Tibial artery (tissue), 4 donors: Measurements from ENCODE around the gene ENOX2.

Source experiments
- DNase-seq, 2 donors: peaks; one replicate each; pipeline ENCODE4 v3.0.0-alpha.2; 2019
- H3K27ac ChIP-seq, 2 donors: fragments of 200-600 bp; sonication (generic) in 1 of 2; 1 replicate in 1 of 2; 2 replicates in 1 of 2; pipeline ENCODE4 v1.5.1; 2018 to 2019; ENCODE audit warnings: mild to moderate bottlenecking in 1 of 2
- H3K27me3 ChIP-seq, 2 donors: fragments of 200-600 bp; sonication (generic) in 1 of 2; one replicate each; pipeline versions ENCODE4 v1.5.1 to v1.6.0; 2016 to 2019
- H3K36me3 ChIP-seq, 3 donors: fragments of 200-600 bp; sonication (generic) in 2 of 3; one replicate each; pipeline ENCODE4 v1.5.1; 2016 to 2019; ENCODE audit warnings: mild to moderate bottlenecking in 2 of 3
- H3K4me1 ChIP-seq, 4 donors: fragments of 200-600 bp; sonication (generic) in 2 of 4; 1 replicate in 3 of 4; 2 replicates in 1 of 4; pipeline ENCODE4 v1.5.1; 2016 to 2019
- H3K4me3 ChIP-seq, 2 donors: fragments of 200-600 bp; sonication (generic) in 1 of 2; 1 replicate in 1 of 2; 2 replicates in 1 of 2; pipeline ENCODE4 v1.5.1; 2018 to 2019; ENCODE audit warnings: mild to moderate bottlenecking in 2 of 2
- H3K9me3 ChIP-seq, 3 donors: fragments of 200-600 bp; sonication (generic) in 1 of 3; one replicate each; pipeline ENCODE4 v1.5.1; 2016 to 2019
- intact Hi-C: fragments of 100-400 bp; cut with DNase I; formaldehyde crosslinking; loops from one replicate; pipeline ENCODE4 v1.15.0; 2023; ENCODE audit warnings: low total_unique reads
- TF ChIP-seq, protein P1 (sequence below), 2 experiments: fragments of 200-600 bp in 1 of 2; fragments of 450-650 bp in 1 of 2; IDR thresholded peaks; one replicate each; pipeline ENCODE4 v1.5.1; 2017 to 2019; ENCODE audit warnings: antibody characterized with exemption in 2 of 2, mild to moderate bottlenecking in 1 of 2, moderate library complexity in 1 of 2

The ENOX2 gene

GRCh38 chrX:130896802-130897501 lies 6.1 kb downstream of the ENOX2 start:
- H3K27me3 ChIP-seq, result no peaks in the 10 kb centered on the region
- intact Hi-C loops, result no loop called here
- TF ChIP-seq, protein P1, sequence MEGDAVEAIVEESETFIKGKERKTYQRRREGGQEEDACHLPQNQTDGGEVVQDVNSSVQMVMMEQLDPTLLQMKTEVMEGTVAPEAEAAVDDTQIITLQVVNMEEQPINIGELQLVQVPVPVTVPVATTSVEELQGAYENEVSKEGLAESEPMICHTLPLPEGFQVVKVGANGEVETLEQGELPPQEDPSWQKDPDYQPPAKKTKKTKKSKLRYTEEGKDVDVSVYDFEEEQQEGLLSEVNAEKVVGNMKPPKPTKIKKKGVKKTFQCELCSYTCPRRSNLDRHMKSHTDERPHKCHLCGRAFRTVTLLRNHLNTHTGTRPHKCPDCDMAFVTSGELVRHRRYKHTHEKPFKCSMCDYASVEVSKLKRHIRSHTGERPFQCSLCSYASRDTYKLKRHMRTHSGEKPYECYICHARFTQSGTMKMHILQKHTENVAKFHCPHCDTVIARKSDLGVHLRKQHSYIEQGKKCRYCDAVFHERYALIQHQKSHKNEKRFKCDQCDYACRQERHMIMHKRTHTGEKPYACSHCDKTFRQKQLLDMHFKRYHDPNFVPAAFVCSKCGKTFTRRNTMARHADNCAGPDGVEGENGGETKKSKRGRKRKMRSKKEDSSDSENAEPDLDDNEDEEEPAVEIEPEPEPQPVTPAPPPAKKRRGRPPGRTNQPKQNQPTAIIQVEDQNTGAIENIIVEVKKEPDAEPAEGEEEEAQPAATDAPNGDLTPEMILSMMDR (IDR thresholded peaks at IDR 0.05), result no peak
- H3K36me3 ChIP-seq, result no peaks in the 10 kb centered on the region
- no peak for DNase-seq
- H3K4me1 ChIP-seq, result peaks cover 0 to 33% (median 0%) of the 10 kb centered on the region in 4 donors
- H3K27ac ChIP-seq, result peak overlapping the region; percentile 41 to 63
- no peak overlapping the region for H3K4me3 ChIP-seq
- H3K9me3 ChIP-seq, result no peaks in the 10 kb centered on the region

- peak in 1 of 2 donors; percentile 29 for DNase-seq
- intact Hi-C loops, result no loop called here
- Histone ChIP-seq H3K27me3 (no peaks in the 10 kb centered on the region), H3K36me3 (no peaks in the 10 kb centered on the region), H3K4me3 (no peak overlapping the region), H3K4me1 (peaks cover 0 to 28% (median 0%) of the 10 kb centered on the region in 4 donors), H3K9me3 (no peaks in the 10 kb centered on the region), H3K27ac (peak overlapping the region; percentile 41 to 63)
- TF ChIP-seq, protein P1 (IDR thresholded peaks at IDR 0.05), result no peak
Measured at GRCh38 chrX:130896026-130896425, 7.0 kb downstream of the ENOX2 start.

DNA sequence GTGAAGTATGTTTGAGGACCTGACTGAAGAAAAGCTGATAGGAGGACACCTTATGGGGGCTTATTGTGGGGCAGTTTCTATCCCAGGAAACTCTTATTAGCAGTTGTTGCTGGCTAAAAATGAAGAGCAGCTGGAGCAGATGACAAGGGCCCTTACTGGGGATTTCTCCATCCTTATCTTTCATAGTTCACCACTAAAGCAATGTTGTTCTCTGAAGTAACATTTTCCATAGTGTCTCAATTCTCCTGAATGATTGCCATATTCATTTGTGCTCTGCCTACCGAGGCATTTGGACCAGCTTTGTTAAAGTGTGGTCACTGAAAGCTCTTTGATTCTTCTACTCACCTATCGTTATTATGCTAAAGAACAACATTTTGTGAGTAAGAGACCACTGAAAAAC lies 7.7 kb downstream of the ENOX2 start:
- H3K36me3 ChIP-seq, result no peaks in the 10 kb centered on the region
- H3K9me3 ChIP-seq, result no peaks in the 10 kb centered on the region
- intact Hi-C loops, result no loop called here
- peak overlapping the region; percentile 41 to 63 for H3K27ac ChIP-seq
- no peaks in the 10 kb centered on the region for H3K27me3 ChIP-seq
- TF ChIP-seq, protein P1 (IDR thresholded peaks at IDR 0.05), result no peak
- DNase-seq, result no peak
- H3K4me3 ChIP-seq, result no peak overlapping the region
- H3K4me1 ChIP-seq, result peaks cover 0 to 30% (median 0%) of the 10 kb centered on the region in 4 donors

DNA sequence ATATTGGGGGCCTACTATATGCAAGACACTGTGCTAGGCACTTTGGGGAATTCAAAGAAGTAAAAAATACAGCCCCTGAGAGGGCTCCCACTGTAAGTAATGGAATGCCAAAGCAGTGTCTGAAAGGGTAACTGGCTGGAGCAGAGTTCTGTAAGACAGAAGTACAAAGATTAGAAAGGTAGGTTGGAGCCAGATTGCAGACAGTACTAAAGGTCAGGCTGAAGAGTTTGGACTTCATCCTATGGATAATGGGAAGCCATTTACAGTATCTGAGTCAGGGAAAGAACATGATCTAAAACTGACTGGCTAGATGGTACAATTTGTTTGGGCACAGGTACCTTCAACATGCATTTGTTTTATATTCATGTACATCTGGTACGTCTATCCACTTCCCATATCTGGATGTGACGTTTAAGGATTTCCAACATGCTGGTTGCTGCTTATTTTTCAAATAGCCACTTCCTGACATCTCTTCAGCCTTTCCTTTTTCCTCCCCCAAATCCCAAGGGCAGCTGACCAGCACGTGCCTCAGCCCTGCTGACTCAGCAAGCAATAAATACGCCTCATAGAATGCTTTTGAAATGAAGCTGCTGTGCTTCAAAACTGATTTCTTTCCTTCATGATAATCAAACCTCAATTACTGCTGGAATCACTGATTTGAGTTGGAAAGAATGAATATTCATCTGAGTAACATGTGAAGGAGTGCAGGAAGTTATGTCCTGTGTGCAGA lies 9.5 kb downstream of the ENOX2 start:
- no peaks in the 10 kb centered on the region for H3K9me3 ChIP-seq
- intact Hi-C loops, result no loop called here
- DNase-seq, result no peak
- peaks cover 0 to 41% (median 3%) of the 10 kb centered on the region in 4 donors for H3K4me1 ChIP-seq
- H3K27me3 ChIP-seq, result no peaks in the 10 kb centered on the region
- H3K36me3 ChIP-seq, result no peaks in the 10 kb centered on the region
- TF ChIP-seq, protein P1 (IDR thresholded peaks at IDR 0.05), result no peak
- H3K4me3 ChIP-seq, result no peak overlapping the region
- no peak overlapping the region for H3K27ac ChIP-seq

- no peaks in the 10 kb centered on the region for H3K9me3 ChIP-seq
- H3K36me3 ChIP-seq, result no peaks in the 10 kb centered on the region
- H3K4me3 ChIP-seq, result peak overlapping the region; percentile 33 to 40
- peak overlapping the region; percentile 65 to 67 for H3K27ac ChIP-seq
- DNase-seq, result no peak
- intact Hi-C loops, result no loop called here
- H3K27me3 ChIP-seq, result no peaks in the 10 kb centered on the region
- TF ChIP-seq, protein P1 (IDR thresholded peaks at IDR 0.05), result no peak
- peaks cover 0 to 31% (median 3%) of the 10 kb centered on the region in 4 donors for H3K4me1 ChIP-seq
Measured at GRCh38 chrX:130887376-130887775, 15.6 kb downstream of the ENOX2 start.
